Endothelial cell of hepatic sinusoid (primary cell): ENCODE measurements around the gene TMC5.
"Not testable (repeated sequence)": the region's sequence is repeated elsewhere in the genome, so short reads cannot be mapped to it uniquely, and the experiment has no call there.

Source experiments
- in situ Hi-C: cut with HindIII; loops from 2 replicates; pipeline ENCODE4 v1.10.0; 2017; ENCODE audit warnings: low sequenced_read_pairs

TMC5 gene

DNA sequence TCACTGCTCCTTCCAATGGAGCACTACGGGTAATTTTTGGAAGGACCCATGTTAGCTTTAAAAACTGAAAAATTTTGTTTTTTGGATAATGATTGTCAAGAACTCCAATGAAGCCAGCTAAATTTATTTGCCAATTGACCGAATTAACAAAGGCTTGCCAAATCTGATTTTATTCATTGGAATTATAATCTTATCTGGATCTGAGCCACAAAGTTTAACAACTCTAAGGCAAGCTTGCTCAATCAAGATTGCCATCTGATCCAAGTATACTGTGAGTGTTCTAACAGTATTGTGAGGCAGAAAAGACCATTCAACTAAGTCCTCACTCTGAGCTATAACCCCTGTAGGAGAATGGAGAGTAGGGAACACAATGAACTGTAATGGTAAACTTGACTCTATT lies 20.3 kb upstream of the TMC5 start:
- in situ Hi-C loops: not testable (repeated sequence)

- in situ Hi-C loops: no loop called here
Observed at GRCh38 chr16:19400711-19401110, 17.0 kb upstream of the TMC5 start.

GRCh38 chr16:19406891-19407491 lies 10.7 kb upstream of the TMC5 start:
- in situ Hi-C loops: no loop called here

- in situ Hi-C loops: no loop called here
Observed at GRCh38 chr16:19410435-19411171, 7.1 kb upstream of the TMC5 start.

GRCh38 chr16:19411298-19411697 lies 6.4 kb upstream of the TMC5 start:
- in situ Hi-C loops: no loop called here

DNA sequence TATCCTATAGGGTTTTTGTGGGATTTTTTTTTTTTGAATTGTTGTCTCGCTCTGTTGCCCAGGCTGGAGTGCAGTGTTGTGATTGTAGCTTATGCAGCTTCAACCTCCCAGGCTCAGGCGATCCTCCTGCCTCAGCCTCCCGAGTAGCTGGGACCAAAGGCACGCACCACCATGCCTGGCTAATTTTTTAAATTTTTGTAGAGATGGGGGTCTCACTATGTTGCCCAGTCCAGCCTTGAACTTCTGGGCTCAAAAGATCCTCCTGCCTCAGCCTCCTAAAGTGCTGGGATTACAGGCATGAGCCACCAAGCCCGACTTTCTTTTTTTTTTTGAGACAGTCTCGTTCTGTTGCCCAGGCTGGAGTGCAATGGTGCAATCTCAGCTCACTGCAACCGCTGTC lies 5.6 kb upstream of the TMC5 start:
- in situ Hi-C loops: not testable (repeated sequence)

- in situ Hi-C loops: no loop called here
Observed at GRCh38 chr16:19415461-19415860, 2.2 kb upstream of the TMC5 start.

DNA sequence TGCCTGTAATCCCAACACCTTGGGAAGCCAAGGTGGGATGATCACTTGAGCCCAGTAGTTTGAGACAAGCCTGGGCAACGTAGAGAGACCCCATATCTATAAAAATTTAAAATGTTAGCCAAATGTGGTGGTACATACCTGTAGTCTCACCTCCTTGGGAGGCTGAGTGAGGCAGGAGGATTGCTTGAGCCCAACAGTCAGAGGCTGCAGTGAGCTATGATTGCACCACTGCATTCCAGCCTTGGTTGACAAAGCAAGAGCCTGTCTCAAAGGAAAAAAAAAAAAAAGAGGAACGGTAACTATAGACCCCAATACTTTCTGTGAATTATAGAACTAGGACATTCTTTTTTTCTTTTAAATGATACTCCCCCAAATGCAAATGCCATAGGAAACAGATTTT lies 1.8 kb upstream of the TMC5 start:
- in situ Hi-C loops: no loop called here

GRCh38 chr16:19418200-19418599 lies 517 bp downstream of the TMC5 start:
- in situ Hi-C loops: no loop called here

GRCh38 chr16:19419698-19420075 lies 2.0 kb downstream of the TMC5 start:
- in situ Hi-C loops: loop anchor here (5.0 kb wide), 1 partner anchor 82 kb away; no protein-coding TSS in a partner anchor

DNA sequence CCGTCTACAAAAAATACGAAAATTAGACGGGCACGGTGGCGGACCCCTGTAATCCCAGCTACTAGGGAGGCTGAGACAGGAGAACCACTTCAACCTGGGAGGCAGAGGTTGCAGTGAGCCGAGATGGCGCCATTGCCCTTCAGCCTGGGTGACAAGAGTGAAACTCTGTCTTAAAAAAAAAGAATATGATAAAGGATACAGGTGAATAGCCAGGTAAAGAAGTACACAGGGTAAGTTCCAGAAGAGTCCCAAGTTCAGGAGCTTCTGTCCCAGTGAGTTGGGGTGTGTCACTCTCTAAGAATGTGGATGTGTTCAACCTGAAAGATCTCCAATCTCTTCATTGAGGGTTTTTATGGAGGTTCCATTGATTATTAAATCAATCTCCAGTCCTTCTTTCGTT lies 6.8 kb downstream of the TMC5 start:
- in situ Hi-C loops: loop anchor here (5.0 kb wide), 1 partner anchor 87 kb away; no protein-coding TSS in a partner anchor

DNA sequence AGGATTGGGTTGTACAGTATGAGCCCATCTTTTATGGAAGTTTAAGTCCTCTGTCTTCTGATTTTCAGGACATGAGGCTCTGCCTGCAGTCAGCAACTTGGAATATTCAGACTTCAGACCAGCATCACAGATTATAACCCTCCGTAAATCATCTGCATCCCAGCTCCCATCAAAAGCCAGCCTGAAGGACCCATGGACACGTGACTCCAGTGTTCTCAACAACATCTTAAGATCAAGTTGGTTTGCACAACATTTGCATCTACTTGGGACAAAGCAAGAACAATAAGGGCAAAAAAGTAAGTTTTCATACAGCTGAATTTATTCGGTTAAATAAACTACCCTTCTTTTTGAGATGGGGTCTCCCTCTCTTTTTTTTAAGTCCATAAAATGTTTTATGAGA lies 12.7 kb downstream of the TMC5 start:
- in situ Hi-C loops: no loop called here

DNA sequence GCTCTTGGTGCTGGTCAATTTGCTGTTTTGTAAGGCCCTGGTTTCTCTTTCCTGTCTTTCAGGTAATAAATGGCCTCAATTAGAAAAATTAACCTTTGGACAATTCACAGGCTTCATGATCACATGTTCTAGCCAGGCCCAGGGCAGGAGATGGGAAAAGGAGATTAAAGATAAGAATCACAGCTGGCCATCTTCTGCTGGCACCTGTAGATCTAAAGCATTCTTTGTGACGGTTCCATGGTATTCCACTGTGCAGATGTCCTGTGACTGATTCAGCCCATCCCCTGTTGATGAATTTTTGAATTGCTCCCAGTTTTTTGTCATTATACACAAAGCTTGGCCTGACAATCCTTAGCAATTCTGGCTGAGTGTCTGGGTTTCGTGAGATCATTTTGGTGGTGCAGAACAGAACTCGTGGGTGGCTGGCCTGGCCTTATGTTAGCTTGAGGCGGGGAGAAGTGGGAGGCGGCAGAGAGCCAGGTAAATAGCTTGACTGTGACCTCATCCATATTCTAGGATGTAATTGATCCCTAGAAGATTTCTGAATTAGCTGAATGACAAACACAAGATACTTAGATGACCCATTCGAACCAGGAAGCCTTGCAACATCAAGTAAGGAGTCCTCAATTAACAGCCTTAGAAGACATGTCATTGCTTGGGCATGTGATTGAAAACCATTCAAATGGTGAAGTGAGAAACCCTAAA lies 14.1 kb downstream of the TMC5 start:
- in situ Hi-C loops: no loop called here

- in situ Hi-C loops: no loop called here
Observed at GRCh38 chr16:19432429-19432828, 14.7 kb downstream of the TMC5 start.

DNA sequence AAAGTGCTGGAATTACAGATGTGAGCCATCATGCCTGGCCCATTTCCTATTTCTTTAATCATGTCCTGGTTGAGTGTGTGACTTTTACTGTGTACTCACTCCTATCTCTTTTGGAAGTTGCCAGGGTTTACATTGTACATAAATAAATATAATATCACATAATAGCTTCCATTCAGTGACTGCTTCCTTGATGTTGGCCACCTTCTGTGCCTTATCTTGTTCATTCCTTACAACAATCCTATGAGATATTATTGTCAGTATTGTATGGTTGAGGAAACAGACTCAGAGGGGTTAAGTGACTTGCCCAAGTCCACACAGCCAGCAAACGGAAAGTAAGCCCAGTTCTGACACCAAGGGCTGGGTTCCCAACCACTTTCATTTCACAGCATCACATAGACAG lies 16.9 kb downstream of the TMC5 start:
- in situ Hi-C loops: no loop called here

DNA sequence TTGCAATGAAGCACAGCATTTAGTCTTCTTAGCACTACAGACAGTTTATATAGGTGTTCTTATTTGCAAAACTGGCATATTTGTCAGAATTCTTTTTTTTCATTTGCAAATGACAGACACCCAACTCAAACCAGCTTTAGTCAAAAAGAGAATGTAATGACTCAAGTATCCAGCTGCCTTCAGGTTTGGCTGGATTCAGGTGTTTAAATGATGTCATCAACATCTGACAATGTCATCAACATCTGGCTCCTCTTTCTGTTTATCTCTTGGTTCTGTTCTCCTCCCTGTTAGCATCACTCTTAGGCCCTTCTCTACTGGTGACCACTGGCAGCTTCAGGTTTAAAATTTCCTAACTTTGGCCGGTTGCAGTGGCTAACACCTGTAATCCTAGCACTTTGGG lies 18.9 kb downstream of the TMC5 start:
- in situ Hi-C loops: no loop called here

DNA sequence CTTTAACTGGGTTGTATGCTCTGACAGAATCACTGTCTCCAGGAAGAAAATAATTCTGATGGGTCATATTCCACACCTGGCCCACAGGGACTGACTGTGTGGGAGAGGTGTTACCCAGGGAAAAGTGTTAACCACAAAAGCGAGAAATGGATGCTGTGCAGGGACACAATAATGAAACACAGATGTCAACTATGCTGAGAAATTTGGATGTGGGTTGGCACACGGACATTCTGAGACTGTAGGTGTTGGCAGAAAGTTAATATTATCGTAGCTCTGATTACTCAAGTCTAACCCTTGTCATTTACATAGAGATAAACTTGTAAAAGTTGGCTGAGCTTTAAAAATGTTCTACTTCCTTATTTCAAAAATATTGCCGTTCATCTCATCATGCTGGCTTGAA lies 19.6 kb downstream of the TMC5 start:
- in situ Hi-C loops: no loop called here

DNA sequence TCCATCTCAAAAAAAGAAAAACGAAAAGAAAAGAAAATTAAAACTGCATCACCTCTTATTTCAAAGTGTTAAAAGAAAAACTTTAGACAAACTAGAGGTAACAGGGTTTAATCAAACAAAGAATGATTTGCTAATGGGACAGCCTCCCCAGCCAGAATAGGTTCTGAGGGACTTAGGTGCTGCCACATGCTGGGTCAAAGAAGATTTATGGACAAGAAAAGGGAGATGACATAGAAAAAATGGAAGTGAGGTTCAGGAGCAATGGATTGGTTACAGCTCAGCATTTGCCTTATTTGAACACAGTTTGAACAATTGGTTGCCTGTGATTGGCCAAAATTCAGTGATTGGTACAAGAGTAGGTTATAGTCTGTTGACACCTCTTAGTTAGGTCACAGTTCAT lies 21.1 kb downstream of the TMC5 start:
- in situ Hi-C loops: no loop called here

- in situ Hi-C loops: no loop called here
Observed at GRCh38 chr16:19439483-19439882, 21.8 kb downstream of the TMC5 start.

DNA sequence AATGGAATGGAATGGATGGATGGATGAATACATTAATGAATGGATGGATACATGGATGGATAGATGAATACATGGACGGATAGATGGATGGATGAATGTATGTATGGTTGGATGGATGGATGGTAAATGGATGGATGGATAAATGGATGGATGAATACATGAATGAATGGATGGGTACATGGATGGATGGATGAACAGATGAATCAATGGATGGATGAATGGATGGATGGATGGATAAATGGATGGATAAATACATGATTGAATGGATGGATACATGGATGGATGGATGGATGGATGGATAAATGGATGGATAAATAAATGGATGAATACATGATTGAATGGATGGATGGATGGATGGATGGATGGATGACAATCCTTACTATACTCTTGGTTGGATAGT lies 26.0 kb downstream of the TMC5 start:
- in situ Hi-C loops: no loop called here

DNA sequence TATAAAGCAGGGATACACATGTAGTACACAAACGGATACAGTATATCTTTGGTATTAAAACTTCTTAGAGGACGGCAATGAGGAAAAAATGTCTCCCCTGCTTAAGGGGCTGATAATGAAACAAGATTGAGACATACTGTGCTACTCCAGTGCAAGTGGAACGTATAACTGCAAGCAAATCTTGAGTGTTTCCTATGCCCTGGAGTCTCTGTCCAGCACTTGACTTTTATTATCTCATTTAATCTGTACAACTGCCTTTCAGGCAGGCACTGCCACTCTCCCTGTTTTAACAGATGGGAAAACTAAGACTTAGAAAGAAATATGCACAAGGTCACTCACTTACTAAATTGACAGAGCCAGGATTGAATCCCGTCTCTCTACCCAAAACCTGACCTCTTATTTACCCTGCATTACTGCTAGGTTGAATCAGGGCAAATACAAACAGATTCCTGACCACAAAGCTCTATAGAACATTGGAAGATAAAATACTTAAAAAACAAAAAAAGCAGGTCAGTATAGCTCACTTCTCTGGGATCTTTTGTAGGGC lies 28.7 kb downstream of the TMC5 start:
- in situ Hi-C loops: no loop called here

DNA sequence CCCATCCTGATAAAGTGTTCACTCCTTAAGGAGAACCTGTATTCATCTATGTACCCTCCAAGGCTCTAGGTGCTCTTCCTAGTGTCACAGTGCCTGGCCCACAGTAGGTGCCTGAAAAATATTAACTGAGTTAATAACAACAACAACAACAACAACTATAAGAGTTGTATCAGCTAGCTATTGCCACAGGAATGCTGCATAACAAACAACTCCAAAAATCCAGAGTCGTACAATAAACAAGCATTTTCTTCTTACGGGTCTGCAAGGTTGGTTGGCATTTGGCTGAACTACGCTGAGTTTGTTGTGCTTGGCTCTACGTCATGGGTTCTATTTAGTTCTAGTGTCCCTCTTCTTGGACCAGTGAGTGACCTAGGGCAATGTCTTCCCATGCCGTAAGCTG lies 29.2 kb downstream of the TMC5 start:
- in situ Hi-C loops: no loop called here
